Measurements from ENCODE around the gene ARMC2.
"Not testable (repeated sequence)": the region's sequence is repeated elsewhere in the genome, so short reads cannot be mapped to it uniquely, and the experiment has no call there.

The ARMC2 gene, protein sequence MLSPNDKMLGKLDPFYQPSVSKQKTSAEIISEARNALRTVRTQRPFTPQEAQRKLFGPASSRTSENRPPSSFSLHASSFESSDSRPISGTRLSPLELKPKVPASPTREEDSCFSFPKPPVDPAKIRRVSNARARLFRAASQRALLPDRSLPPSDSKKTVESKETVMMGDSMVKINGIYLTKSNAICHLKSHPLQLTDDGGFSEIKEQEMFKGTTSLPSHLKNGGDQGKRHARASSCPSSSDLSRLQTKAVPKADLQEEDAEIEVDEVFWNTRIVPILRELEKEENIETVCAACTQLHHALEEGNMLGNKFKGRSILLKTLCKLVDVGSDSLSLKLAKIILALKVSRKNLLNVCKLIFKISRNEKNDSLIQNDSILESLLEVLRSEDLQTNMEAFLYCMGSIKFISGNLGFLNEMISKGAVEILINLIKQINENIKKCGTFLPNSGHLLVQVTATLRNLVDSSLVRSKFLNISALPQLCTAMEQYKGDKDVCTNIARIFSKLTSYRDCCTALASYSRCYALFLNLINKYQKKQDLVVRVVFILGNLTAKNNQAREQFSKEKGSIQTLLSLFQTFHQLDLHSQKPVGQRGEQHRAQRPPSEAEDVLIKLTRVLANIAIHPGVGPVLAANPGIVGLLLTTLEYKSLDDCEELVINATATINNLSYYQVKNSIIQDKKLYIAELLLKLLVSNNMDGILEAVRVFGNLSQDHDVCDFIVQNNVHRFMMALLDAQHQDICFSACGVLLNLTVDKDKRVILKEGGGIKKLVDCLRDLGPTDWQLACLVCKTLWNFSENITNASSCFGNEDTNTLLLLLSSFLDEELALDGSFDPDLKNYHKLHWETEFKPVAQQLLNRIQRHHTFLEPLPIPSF

DNA sequence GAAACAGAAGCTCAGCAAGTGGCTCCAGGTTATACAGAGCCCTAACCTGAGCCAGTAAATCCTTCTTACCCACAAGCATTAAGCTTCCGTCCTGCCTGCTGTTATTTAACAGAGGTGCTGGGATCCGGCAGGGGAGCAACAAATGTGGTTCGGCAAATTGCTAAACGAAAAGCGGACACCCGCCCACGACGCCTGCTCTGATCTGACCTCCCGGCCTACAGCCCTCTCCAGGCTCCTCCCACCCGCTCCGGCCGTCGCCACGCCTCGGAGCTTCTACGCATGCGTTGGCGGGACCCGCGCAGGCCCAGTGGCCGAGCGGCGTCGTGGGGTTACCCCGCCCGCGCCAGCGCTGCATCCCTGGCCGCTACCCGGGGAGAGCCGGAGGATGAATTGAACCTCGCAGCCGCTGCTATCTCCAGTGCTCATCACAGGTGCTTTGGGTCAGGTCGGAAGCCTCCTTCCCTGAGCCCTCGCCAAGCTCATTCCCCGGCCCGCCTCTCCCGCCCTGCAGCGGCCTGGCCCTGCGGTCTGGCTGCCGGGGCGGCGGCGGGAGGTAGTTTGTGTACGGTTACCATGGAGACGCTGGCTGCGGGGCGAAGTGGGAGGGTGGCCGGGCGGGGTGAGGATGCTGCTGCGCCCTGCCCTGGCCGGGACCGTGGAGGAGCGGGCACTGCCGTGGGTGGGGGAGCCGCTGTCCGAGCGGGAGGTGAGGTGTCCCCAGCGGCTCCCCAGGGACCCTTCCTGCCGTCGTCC, at the start of gene ARMC2:
Gene ARMC2, plus strand, starts transcription at position 307 of the 753 bp plus-strand sequence. CDS start 5,846 bp downstream, outside the sequence.
- DNase-seq, result peak; percentile 95

DNA sequence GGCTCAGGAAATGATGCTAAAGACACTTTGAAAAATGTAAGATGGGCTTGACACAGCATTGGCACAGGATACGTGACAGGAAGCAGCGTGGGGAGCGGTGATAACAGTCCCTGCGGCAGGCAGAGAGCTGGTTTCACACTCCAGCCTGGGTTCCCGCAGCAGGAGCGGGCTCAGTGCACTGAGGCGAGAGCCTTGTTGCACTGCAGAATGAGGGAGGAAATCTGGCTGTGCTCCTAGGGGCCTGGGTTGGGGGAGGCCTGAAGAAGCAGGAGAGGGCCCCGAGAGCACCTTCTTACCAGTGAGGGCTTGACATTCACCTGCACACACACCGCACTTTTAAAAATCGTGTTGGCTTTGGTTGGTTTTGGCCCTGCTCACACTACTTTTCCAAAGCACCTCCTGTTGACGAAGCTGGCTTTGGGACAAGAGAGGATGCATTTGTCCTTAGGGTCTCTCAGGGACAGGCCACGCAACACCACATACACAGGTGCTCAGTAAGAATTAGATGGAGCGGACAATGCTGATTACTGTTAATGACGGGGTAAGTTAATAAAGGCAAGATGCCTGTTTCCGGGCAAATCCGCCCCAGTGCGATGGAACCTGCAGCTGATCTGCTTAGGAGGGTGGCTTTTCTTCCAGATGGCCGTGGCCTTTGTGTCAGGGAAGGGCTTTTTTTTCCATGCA, 49.4 kb upstream of the ARMC2 start:
- DNase-seq, result no peak

DNA sequence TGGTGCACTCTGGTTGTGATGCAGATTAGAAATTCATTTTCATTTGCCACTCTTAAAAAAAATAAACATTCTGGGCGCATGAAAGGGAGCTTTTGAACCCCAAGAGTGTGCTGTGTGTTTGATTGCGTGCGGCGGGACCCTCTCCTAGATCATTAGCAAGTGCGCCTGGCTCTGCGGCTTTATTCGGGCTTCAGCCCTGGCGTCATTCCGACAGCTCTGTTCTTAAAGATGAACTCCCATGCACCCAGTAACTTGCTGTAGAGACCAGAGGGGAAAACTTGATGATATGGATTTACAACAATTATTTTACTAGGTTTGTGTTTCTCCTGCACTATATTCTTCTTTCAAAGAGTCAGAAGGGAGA, 48.9 kb upstream of the ARMC2 start:
- no peak for DNase-seq

DNA sequence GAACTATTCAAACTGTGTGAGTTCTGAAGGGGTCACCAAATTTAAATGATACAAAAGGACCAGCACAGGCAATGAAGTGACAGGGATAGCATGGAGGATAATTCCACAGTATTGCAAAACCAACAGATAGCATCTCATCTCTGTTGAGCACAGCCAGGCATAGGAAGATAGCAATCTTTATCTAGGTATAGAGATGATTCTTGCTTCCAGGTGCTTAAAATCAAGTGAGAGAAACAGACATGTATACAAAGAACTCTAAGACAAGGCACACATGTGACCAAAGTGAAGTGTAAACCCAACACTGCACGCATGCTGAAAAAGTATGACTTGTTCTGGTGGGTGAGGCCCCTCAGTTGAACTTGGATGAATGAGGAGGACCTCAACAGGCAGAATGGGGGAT, 48.4 kb upstream of the ARMC2 start:
- no peak for DNase-seq

DNA sequence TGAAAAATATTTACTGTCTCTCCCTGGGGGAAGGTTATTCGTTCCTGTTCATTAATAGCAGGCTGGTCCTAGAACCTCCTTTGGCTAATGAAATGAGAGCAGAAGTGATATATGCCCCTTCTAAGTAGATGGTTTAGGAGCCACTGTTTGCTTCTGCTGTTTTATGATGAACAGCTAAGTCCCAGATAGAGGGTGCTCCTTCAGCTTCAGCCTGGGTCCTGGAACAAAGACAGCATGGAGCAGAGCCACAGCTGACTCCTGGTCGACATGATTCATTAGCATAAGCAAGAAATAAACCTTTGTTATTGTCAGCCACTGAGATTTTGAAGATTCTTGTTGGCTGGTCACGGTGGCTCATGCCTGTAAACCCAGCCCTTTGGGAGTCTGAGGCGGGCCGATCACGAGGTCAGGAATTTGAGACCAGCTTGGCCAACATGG, 47.8 kb upstream of the ARMC2 start:
- no peak for DNase-seq

DNA sequence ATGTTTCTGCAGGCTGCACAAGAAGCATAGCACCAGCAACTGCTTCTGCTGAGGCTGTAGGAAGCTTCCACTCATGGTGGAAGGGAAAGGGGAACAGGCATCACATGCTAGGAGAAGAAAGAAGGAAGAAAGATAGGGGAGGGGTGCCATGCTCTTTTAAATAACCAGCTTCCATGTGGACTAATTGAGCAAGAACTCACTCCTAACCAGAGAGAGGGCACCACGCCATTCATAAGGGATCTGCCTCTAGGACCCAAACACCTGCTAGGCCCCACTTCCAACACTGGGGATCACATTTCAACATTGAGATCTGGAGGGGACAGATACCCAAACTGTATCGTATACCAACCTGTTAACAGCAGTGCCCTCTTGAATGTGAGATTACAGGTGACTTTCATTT, 46.9 kb upstream of the ARMC2 start:
- no peak for DNase-seq

DNA sequence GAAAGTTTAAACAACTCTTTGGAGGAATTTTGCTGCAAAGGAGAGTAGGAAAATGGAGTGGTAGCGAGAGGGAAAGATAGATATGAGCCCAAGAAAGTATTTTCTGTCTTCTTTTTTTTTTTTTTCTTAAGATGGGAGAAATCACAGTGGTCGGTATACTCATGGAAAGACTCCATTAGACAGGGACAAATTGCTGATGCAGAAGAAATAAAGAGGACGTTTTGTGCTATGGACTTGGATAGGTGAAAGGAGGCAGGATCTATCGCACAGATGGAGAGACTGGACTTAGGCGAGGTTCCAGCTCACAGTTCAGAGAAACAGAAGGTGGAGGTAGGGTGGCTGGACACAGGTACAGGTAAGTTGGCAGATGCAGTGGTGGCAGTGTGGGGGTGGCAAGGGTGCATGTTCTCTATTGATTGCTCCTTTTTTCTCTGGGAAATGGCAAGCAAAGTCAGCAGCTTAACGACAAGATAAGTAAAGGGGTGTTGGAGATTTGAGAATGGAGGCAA, 44.2 kb upstream of the ARMC2 start:
- no peak for DNase-seq

DNA sequence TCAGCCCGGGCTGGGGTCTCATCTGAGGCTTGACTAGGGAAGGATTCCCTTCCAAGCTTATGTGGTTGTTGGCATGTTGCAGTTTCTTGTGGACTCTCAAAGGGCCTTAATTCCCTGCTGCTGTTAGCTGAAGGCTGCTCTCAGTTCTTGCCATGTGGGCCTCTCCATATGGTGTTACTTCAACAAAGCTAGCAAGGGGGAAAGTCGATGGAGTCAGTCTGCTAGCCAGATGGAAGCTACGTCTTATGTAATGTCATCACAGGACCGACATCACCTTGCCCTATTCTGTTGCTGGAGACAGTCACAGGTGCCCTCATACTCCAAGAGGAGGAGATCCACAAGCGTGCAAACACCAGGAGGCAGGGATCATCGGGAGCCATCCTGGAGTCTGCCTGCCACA, 43.3 kb upstream of the ARMC2 start:
- no peak for DNase-seq

DNA sequence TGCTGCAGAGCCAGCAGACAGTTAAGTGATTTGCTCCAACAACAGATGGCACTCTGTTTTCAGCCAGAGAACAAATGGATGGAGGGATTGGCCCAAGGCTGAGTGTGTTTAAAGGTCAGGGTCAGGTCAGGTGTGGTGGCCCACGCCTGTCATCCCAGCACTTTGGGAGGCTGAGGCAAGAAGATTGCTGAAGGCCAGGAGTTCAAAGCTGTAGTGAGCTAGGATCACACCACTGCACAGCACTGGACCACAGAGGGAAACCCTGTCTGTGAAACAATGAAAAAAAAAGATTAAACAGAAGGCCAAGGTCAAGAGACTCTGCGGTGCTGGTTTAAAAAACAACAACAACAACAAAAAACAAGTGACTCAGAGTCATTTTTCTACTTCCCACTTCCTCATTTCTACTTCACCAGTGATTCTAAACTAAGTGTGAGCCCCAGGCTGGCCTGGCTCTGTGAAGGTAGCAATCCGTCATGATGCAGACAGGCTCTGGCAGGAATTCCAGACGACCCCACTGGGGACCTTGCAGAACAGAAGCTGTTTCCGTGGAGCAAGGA, 42.5 kb upstream of the ARMC2 start:
- no peak for DNase-seq

DNA sequence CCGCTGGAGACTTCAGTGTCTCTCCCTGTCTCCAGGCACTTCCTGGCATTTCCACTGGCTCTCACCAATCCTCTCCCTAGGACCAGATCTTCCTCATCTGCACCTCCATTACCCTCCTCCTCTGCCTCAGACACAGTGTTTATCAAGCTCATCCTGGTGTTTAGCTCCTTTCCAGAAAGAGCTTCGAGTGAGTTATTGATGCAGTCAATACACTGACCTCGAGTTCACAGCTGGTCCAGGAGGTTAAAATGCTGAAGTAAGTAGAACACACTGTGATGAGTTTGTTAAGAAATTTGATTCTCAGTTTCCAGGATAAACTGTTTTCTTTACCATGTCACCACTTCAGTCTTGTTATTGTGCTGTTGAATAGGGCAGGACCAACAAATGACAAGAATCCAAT, 42.1 kb upstream of the ARMC2 start:
- no peak for DNase-seq

DNA sequence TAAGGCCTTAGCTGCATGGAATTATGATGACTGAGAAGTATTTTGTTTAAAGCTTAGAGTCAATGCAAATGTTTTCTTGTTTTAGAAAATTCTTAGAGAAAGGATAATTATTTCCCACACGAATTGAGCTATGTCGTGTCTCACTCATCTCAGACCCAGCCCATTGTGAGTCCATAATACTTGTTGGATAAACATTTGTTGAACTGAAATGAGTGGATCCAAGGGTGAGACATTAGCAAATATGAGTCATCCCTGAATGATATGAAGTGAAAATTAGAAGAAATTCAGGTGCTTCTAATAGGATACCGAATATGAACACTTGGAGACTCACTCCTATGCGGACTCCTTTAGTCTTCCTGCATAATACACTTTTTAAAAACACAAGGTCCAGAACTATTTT, 41.6 kb upstream of the ARMC2 start:
- DNase-seq, result no peak

DNA sequence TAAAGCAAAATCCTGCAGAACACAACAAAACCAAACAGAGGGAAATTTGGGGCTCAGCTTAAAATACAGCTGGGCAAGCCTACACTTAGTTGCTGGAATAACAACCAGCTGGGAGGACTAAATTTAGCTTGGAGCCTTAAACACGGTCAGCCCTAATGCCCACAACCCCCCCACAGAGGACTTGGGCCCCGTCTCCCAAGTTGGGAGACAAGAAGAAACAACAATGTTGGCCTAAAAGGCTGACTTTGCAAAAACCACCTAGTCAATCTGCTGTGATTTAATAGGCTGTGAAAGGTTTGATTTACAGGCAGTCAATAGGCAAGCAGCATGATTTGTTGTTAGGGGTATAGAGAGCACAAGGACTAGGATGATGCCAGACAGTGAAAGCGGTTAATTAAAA, 40.3 kb upstream of the ARMC2 start:
- peak; percentile 48 for DNase-seq

DNA sequence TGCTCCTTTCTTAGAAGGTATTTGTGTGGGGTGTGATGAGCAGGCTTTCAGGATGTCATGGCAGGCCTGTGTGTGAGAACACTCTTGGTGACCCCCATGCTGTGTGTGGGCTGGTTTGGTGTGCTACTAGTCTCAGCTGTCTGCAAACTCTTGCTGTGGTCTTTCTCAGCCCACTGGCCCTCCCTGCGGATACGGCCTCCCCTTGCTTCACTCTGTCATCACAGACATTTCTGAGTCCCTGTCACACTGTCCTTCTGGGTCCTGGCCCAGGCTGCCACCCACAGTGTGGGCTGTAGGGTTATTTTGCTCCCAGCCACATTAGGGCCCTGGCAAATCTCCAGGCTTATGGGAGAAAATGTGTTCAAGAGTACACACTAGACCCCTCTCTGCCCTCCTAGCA, 39.0 kb upstream of the ARMC2 start:
- DNase-seq, result peak; percentile 53

DNA sequence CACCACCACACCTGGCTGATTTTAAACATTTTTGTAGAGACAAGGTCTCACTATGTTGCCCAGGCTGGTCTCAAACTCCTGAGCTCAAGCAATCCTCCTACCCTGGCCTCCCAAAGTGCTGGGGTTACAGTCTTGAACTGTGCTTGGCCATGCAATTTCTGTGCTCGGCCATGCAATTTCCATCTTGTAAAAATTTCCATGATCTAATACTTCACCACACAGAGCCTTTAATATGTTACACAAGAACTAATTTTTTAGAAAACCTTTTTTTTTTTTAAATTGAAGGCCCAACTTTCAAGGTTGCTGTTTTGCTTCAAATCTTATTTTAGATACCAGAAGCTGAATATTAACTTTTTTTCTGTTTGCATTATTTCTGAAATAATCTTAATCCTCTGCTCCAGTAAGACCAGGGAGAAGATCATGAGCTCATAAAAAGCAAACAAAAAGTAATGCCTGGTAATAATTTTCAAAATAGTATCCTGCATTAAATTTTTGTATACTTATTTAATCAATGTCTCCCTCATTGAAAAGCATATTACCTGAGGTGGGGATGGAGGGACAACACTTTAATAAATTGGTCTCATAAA, 38.1 kb upstream of the ARMC2 start:
- DNase-seq, result no peak

DNA sequence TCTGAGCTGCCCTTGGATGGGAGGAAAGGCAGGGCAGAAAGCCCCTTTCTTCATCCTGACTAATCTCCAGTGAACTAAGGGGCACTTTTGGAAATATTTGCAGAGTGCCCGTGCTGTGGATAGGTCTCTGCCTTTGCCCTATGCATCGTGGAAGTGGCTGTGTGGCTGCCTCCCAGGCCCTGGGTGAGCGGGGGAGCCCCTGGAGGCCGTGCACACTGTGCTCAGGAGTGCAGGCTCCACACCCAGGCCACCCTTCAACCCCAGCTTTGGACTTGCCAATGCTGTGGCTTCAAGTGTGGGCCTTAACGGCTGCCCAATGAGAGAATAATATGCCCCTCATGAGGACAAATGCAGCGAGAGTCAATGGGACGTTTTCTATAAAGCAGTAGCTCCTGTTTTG, 36.7 kb upstream of the ARMC2 start:
- DNase-seq, result no peak

DNA sequence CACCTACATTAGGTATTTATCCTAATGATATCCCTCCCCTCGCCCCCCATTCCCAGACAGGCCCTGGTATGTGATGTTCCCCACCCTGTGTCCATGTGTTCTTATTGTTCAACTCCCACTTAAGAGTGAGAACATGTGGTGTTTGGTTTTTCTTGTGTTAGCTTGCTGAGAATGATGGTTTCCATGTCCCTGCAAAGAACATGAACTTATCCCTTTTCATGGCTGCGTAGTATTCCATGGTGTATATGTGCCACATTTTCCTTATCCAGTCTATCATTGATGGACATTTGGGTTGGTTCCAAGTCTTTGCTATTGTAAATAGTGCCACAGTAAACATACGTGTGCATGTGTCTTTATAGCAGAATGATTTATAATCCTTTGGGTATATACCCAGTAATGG, 35.0 kb upstream of the ARMC2 start:
- DNase-seq, result not testable (repeated sequence)

DNA sequence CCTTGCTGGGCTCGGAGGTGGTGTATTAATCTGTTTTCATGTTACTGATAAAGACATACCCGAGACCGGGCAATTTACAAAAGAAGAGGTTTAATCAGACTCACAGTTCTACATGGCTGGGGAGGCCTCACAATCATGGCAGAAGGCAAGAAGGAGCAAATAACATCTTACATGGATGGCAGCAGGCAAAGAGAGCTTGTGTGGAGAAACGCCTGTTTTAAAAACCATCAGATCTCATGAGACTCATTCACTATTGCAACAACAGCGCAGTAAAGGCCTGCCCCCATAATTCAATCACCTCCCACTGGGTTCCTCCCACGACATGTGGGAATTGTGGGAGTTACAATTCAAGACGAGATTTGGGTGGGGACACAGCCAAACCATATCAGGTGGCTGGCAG, 30.9 kb upstream of the ARMC2 start:
- DNase-seq, result not testable (repeated sequence)

DNA sequence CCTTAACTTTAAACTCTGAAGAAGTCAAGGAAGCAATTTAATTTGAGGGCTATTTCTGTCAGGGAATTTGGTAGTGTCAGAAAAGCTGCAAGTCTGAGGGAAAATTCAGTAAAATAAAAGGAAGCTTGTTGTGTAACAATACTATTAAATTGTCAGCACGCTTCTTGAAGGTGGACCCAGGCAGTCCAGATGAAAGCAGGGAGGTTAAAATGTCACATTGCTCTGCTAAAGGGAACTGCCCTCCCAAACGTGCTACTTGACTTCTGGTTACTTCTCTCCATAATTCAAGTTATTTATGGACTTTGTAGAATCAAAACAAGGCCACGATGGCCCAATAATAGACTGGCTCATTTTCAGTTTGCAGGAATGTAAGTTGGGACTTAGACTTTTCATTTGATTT, 28.2 kb upstream of the ARMC2 start:
- DNase-seq, result no peak

DNA sequence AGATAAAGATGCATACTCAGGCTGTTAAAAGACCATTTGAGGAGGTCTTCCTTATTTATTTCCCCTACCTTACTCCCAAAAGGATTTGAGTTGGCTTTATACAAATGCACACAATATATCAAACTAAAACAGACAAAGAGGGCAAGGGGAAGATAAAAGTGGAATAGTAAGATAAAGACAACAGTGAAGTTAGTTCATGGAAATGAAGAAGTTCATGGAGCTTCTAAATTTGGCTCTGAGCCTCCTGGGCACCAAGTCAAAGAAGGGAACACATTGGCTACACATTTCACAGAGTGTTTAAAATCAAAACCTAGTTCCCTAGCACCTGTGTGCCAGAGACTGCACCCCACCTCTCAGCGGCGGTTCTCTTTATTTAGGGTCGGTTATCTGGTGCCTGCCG, 25.8 kb upstream of the ARMC2 start:
- no peak for DNase-seq

DNA sequence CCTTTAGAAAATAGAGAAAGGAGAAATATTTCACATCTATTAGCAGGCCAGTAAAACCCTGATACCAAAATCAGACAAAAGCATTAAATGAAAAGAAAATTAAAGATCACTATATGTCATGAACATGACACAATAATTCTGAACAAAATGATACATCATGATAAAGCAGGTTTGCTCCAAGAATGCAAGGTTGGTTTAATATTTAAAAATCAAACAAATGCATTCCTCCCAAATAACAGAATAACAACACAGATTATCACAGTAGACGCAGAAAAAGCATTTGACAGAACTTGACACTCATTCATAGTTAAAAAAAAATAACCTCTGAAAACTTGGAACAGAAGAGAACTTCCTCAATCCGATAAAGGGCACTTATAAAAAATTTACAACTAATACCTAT, 22.9 kb upstream of the ARMC2 start:
- DNase-seq, result no peak

DNA sequence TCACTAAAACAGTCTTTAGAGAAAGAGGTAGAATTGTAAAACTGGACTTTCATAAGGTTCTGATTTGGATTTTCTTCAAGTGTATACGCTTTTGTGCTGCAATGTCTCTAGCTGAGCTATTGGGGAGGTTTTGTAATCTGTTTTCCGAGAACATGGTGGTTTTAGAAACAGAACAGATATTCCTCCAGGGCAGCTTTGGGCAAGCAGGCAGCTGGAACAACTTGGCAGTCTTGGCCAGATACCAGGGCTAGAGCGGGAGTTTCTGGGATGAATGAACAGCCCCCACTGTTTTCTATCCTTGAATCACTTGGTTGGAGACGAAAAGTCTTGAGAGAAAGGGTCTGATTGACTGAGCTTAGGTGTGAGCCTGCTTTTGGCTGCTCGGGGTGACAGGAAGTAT, 17.1 kb upstream of the ARMC2 start:
- no peak for DNase-seq

DNA sequence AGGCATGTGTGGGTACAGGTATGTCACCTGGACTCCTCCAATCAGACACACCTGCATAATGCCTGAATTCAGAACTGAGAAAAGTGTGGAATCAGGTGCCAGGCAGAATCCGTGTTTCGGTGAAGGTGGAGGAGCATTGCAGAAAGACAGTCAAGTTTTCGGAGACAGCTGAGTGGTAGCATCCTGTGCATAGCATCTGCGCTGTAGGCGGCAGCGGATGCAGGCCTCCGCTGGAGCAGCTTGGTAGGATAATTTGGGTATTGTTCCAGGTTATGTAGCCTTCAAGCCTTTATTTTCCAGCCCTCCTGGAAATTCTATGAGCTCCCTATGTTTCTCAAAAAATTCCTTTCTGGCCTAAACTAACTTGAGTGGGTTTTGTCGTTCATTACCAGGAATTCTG, 15.5 kb upstream of the ARMC2 start:
- DNase-seq, result no peak
